Esophagus muscularis mucosa (tissue), 4 donors: ENCODE results near the gene DHRS12. TPM values are rescaled to one million over a fixed set of nuclear protein-coding genes. Genes with fewer than 3 reads are reported as not detected.

ENCODE experiments used
- DNase-seq: peaks from one replicate; pipeline ENCODE4 v3.0.0-alpha.2; 2017; ENCODE audit errors: extremely low spot score
- H3K27ac ChIP-seq, 4 donors: fragments of 200-600 bp; sonication (generic); replicated peaks in 1 of 4; 1 replicate in 3 of 4; 2 replicates in 1 of 4; pipeline ENCODE4 v1.5.1; 2016 to 2019; ENCODE audit warnings: mild to moderate bottlenecking in 1 of 4
- H3K27me3 ChIP-seq, 4 donors: fragments of 200-600 bp; sonication (generic); one replicate each; pipeline versions ENCODE4 v1.5.1 to v1.6.0; 2016 to 2019
- H3K36me3 ChIP-seq, 4 donors: fragments of 200-600 bp; sonication (generic); one replicate each; pipeline ENCODE4 v1.5.1; 2016 to 2019
- H3K4me1 ChIP-seq, 4 donors: fragments of 200-600 bp; sonication (generic); one replicate each; pipeline ENCODE4 v1.5.1; 2016 to 2019
- H3K4me3 ChIP-seq, 4 donors: fragments of 200-600 bp; sonication (generic); 1 replicate in 2 of 4; 2 replicates in 2 of 4; pipeline ENCODE4 v1.5.1; 2016 to 2019; ENCODE audit warnings: mild to moderate bottlenecking in 4 of 4, moderate library complexity in 1 of 4
- H3K9me3 ChIP-seq, 4 donors: fragments of 200-600 bp; sonication (generic); 1 replicate in 3 of 4; 2 replicates in 1 of 4; pipeline ENCODE4 v1.5.1; 2016 to 2019
- CTCF ChIP-seq, 3 experiments: fragments of 200-600 bp in 2 of 3; fragments of 450-650 bp in 1 of 3; sonication (generic) in 2 of 3; IDR thresholded peaks; one replicate each; pipeline ENCODE4 v1.5.1; 2017 to 2019; ENCODE audit warnings: antibody characterized with exemption in 3 of 3, mild to moderate bottlenecking in 2 of 3, moderate library complexity in 1 of 3
- EP300 ChIP-seq: sonication (generic); formaldehyde crosslinking; IDR thresholded peaks from one replicate; pipeline ENCODE4 v1.6.1; 2017; ENCODE audit warnings: antibody characterized with exemption
- POLR2A ChIP-seq: fragments of 450-650 bp; IDR thresholded peaks from one replicate; pipeline ENCODE4 v1.6.1; 2017; ENCODE audit warnings: antibody characterized with exemption, moderate library complexity, mild to moderate bottlenecking, low read depth
- POLR2AphosphoS5 ChIP-seq, 2 donors: sonication (generic); formaldehyde crosslinking; IDR thresholded peaks; one replicate each; pipeline ENCODE4 v1.6.1; 2017; ENCODE audit warnings: antibody characterized with exemption in 2 of 2
- WGBS: methylation state at CpG from one replicate; pipeline ENCODE4 v1.1.5; 2018; 5-methylcytosine and 5-hydroxymethylcytosine counted together
- intact Hi-C: fragments of 100-400 bp; cut with DNase I; formaldehyde crosslinking; loops from one replicate; pipeline ENCODE4 v1.15.1; 2023
- total RNA-seq, 4 donors: library from RNA; depleted of rRNA; stranded (reverse); fragments of >200 nt; gene quantifications; one replicate each; pipeline versions ENCODE4 v1.1.0 to v1.2.1, GENCODE V29; 2016

DHRS12 gene
- total RNA-seq, 4 donors from 2014 or later, result 10.3 to 18.6 (median 14.9) TPM

DNA sequence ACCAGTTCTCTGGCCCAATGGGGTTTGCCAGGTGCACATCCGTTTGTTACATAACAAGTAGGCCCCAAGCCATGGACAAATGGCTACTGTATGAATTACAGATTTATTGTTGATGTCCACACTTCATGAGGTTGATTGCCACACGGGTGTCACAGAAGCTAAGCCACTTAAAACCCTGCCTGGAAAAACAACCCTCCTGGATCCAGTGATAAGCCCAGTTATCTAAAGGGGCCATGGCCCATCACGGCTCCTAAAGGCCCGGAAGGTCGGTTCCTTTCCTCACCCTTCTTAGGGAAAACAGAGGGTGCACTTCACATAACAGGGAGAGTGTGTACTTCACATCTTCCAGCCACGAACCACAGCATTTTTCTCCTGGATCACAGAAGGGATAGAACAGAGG lies 37.0 kb upstream of the DHRS12 start:
- WGBS, result 93% methylated on average over 6 of the region's 6 CpGs
- TF ChIP-seq POLR2A (no peak), CTCF (IDR thresholded peaks at IDR 0.05) (no peak), EP300 (no peak), POLR2AphosphoS5 (IDR thresholded peaks at IDR 0.05) (no peak)

GRCh38 chr13:51839711-51840540 lies 36.0 kb upstream of the DHRS12 start:
- Histone ChIP-seq H3K36me3 (no peaks in the 10 kb centered on the region), H3K4me1 (peaks cover 0 to 2% (median 1%) of the 10 kb centered on the region in 4 donors), H3K9me3 (no peaks in the 10 kb centered on the region), H3K27ac (no peak overlapping the region), H3K4me3 (no peak overlapping the region), H3K27me3 (peaks cover 0 to 5% (median 0%) of the 10 kb centered on the region in 4 donors)
- TF ChIP-seq EP300, result no peak
- no peak for TF ChIP-seq CTCF (IDR thresholded peaks at IDR 0.05)
- no peak for TF ChIP-seq POLR2AphosphoS5 (IDR thresholded peaks at IDR 0.05)
- no peak for TF ChIP-seq POLR2A
- DNase-seq, result no peak
- WGBS, result 90% methylated on average over 8 of the region's 10 CpGs
- intact Hi-C loops, result no loop called here

More for the DNA sequence above, 37.0 kb upstream of the DHRS12 start:
- H3K27me3 ChIP-seq, result peaks cover 0 to 5% (median 0%) of the 10 kb centered on the region in 4 donors
- intact Hi-C loops, result no loop called here
- peaks cover 0 to 6% (median 5%) of the 10 kb centered on the region in 4 donors for H3K4me1 ChIP-seq
- H3K36me3 ChIP-seq, result no peaks in the 10 kb centered on the region
- no peaks in the 10 kb centered on the region for H3K9me3 ChIP-seq
- DNase-seq, result no peak
- H3K4me3 ChIP-seq, result no peak overlapping the region
- no peak overlapping the region for H3K27ac ChIP-seq

GRCh38 chr13:51838240-51838846 lies 34.4 kb upstream of the DHRS12 start:
- Histone ChIP-seq H3K27me3 (peaks cover 0 to 5% (median 0%) of the 10 kb centered on the region in 4 donors), H3K27ac (no peak overlapping the region), H3K4me3 (no peak overlapping the region), H3K9me3 (no peaks in the 10 kb centered on the region), H3K36me3 (no peaks in the 10 kb centered on the region), H3K4me1 (no peaks in the 10 kb centered on the region)
- no peak for DNase-seq
- intact Hi-C loops, result no loop called here
- WGBS, result 91% methylated on average over 8 of the region's 8 CpGs
- TF ChIP-seq EP300, result no peak
- no peak for TF ChIP-seq POLR2AphosphoS5 (IDR thresholded peaks at IDR 0.05)
- no peak for TF ChIP-seq CTCF (IDR thresholded peaks at IDR 0.05)
- TF ChIP-seq POLR2A, result no peak

DNA sequence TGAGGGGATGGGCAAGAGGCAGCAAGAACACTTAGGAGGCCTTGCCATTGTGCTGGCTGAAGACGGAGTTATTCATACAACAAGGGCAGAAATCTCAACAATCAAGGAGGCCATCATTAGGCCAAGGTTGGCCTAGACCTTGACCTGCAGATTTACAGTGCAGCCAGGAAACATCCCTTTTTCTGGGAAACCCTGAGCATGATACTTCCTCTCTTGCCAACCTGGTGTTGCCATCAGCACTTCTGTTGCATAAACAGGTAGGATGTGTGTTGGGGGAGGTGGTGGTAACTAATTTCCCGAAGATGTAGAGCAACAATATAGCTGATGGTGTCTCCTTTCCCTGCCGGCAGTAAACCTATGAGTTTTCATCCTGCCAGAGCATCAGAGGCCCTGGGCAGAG lies 33.1 kb upstream of the DHRS12 start:
- Histone ChIP-seq H3K27ac (no peak overlapping the region), H3K36me3 (no peaks in the 10 kb centered on the region), H3K4me3 (no peak overlapping the region), H3K4me1 (peaks cover 0 to 4% (median 1%) of the 10 kb centered on the region in 4 donors), H3K9me3 (no peaks in the 10 kb centered on the region), H3K27me3 (peaks cover 0 to 5% (median 0%) of the 10 kb centered on the region in 4 donors)
- TF ChIP-seq CTCF (IDR thresholded peaks at IDR 0.05) (no peak), POLR2AphosphoS5 (IDR thresholded peaks at IDR 0.05) (no peak), POLR2A (no peak)
- intact Hi-C loops, result no loop called here
- WGBS, result 89% methylated on average over 3 of the region's 3 CpGs
- DNase-seq, result no peak
